GM19099 (cell line): ENCODE results near the gene PREPL.

Source experiments
- POLR2A ChIP-seq: IDR thresholded peaks from 3 replicates; pipeline ENCODE4 v1.6.1; 2011; ENCODE audit warnings: low read depth; ENCODE audit not compliant: insufficient read length; ENCODE audit errors: extremely low read depth

Gene PREPL

DNA sequence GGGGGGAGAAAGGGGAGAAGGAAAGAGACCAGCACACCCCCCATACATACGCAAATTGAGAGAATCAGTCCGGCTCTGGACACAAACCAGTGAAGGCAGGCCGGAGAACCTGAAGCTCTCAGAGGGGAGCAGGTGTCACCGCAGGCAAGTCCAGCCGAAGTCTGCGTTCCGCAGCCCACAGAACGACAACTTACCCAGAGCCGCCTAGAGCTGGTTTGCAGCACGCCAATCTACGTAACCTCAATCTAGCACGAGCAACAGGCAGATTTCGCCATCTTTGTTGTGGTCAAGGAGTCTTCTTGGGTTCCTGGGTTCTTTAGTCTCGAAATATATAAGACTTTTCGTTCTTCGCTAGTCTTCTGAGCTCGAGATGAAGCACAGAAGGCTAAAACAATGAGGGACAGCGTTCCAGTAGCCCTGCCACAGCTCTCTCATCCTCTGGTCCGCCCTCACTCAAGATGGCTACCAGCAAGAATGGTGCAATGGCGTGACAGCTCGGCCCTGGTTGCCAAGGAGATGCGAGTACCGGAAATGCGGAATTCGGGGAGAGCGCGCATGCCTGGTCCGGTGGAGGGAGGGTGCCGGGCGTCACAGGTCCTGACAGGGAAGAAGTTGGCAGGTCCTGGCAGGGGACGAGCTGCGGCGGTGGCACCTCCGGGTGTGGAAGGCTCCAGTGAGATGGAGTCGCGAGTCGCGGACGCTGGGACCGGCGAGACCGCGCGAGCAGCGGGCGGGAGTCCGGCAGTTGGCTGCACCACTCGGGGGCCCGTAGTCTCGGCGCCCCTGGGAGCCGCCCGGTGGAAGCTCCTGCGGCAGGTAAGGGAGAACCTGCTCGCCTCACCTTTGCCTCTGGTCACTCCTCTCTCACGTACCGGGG is at the start of gene PREPL, which contains the start of gene CAMKMT:
PREPL (minus strand) TSS at position 165 of the 877 bp plus-strand sequence. CDS start 15,152 bp downstream, outside the sequence.
CAMKMT (plus strand) TSS at position 618 of the 877 bp plus-strand sequence.
- peak; percentile 93 for TF ChIP-seq POLR2A

DNA sequence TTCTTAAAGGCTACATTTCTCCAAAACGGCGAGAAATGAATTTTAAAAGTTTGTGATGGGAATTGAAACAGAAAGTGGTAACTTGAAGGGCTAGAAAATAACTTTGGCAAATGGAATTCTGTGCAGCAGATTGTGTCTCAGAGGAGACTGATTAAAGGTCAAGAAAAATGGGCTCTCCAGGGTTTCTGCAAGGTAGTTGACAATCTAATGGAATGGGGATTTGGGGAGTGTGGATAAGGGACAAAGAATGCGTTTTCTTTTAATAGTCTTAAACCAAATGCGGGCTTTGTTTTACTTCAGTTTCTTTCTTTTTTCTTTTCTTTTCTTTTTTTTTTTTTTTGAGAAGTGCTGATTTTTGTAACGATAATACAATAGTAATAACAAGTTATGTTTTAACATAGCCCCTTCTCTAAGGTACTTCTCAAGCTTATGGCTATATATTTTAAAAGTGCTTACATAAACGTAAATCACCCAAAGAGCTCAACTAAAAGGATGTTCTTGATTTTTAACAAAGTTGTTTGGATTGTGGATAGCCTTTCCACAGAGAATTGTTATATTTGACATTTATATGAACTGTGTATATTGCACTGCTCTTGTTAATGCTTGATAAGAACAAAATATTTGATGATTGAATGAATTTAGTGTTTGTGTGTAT is 37.1 kb upstream of the PREPL start:
- TF ChIP-seq POLR2A: no peak

DNA sequence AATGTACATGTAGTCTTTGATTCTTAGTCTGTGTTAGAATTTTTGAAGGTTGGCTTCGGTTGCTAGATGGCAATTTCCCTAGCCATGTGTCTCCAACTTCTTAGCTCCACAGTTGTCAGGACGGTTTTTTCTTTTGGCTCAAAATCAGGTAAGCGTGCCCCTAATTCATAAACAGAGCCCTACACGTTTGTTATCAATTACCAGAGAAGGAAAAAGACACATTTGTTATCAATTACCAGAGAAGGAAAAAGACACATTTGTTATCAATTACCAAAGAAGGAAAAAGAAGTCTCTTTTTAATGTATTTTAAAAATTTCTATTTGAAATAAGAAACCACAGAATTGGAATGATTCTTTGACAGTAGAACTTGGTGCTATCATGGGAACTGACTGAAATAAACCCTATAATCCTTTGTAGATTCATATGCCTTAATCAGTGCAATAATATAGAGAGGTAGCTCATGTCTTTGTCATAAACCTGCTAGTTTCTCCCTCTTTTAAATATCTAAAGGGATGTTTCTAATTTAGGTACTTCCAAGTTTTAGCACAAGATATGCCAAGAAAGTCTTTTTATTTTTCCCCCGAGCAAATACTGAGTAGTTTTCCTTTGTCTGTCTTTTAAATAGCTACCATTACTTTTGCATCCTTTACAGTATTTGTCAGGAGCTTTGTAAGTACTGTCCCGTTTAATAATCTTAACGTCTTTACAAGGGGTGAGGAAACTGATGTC is 36.3 kb upstream of the PREPL start:
- TF ChIP-seq POLR2A: no peak

DNA sequence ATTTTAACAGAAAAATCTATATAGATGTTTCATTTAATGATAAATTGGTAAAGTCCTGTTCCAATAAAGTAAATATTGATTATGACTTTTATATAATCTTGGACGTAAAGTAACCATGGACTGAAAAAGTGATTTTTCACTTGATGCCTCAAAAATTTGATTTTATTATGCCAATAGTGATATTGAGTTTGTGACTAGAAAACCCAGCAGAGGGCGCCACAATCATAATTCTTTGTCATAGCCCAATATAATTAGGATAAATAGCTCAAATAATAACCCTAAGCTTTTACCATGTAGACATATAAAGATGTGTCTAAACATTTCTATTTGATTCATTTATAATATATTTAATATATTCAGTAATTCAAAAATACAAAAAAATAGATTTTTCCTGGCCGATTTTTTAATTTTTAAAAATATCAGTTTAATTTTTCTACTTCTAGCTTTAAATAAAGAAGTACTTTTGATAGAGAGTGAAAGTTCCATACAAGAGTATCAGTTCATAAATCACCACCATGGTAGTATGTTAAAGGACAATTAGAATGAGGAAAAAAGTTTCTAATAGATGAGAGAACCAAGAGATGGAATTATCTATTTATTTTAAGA is 31.1 kb upstream of the PREPL start:
- no peak for TF ChIP-seq POLR2A

DNA sequence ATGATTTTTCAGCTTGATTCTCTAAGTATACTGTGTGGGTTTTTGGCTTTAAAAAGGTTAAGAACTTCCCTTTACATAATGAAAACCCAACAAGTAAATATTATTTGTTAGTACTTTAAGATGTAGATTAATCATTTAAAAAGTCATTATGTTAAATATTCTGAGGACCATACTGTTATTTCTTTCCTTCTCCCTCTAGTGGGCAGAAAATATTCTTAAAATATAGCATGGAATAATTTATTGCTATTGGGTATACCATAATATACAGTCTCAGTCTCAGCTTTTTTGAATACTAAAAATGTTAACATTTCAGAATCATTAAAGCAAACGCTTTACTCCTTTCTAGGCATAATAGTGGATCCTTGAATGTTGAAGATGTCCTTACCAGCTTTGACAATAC is 28.6 kb upstream of the PREPL start:
- TF ChIP-seq POLR2A: no peak

DNA sequence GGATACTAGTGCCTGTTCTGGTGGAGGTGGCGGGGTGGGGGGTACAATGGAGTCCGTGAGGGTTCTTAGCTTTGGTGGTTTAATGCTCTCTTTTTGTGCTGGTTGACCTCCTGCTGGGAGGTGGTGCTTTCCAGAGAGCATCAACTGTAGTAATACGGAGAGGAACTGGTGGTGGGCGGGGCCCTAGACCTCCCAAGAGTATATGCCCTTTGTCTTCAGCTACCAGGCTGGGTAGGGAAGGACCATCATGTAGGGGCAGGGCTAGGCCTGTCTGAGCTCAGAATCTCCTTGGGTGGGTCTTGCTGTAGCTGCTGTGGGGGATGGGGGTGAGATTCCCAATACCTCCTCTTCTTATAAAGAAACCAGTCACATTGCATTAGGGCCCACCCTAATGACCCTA is 27.6 kb upstream of the PREPL start:
- TF ChIP-seq POLR2A: no peak

DNA sequence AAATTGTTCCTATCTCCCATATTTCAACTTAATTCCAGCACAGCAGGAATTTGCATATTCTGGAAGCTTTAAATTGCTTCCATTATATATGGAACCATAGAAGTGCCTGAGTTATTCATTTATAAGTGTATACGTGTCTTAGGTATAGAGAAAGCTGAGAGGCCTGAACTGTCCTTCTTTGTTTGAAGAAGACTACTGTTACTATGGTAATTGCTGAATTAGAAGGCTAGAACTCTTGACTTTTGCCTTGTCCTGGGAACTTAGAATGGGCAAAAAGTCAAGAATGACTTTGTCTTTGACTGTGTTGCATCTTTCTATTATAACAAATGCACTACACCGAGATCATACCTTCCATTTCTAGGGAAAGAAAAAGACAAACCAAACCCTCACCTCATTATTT is 16.2 kb upstream of the PREPL start:
- TF ChIP-seq POLR2A: no peak

DNA sequence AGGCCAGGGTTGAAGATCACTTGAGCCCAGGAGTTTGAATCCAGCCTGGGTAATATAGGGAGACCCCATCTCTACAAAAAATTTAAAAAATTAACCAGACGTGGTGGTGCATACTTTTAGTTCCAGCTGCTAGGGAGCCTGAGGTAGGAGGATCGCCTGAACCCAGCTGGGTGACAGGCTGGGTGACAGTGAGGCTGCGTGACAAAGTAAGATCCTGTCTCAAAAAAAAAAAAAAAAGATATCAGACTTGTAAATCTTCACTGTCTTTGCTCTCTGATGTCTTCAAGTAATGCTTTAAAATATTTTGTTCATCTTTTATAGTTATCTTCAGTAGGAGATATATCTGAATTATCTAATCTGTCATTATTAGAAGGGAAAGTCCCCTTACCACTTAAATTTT is 11.0 kb upstream of the PREPL start:
- no peak for TF ChIP-seq POLR2A

DNA sequence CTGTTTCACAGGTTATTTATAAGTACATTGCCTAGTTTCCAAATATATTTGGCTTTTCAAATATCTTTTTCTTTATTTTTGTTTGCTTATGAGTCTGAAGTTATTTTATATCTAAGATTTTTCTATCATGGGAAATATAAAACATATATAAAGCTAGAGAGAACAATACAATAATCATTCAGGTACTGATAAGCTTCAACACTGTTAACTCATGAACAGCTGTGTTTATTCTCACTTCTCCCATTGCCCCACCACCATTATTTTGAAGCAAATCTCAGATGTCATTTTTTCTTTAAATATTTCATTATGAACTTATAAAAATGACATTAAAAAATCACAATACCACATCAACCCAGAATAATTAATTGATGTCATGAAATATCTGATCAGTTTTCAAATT is 10.2 kb upstream of the PREPL start:
- no peak for TF ChIP-seq POLR2A

DNA sequence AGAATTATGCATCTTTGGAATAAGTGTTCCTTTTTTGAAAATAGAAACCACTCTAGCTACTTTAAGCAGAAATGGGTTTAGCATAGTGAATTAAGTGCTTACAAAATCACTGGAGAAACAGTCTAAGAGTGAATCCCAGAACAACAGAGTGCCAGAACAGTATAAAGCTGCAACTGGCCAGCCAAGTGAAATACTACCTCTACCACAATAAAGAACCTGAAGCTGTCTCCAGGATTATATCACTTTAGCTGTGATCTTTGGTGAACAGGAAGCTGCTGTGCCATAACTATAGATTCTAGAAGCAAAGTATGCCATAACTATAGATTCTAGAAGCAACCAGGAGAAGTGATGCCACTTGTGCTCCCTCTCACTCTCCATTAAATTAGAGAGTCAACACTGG is 8.1 kb upstream of the PREPL start:
- TF ChIP-seq POLR2A: no peak

DNA sequence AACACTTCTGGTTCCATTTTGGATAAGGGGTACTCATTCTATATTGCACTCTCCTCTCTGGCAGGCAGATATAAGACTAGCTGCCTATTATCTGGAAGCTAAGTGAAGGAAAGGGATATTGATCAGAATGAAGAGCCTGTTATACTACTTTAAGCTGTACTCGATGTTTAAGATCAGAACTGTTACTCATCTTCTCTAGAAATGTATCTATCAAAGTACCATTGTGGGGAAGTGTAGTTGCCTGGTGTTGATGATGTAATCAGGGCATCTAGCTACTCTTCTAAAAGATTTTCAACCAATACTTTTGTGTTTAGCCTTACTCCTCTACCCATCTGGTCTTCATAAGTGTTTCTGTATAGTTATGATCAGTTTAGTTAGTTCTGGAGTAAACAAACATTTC is 6.3 kb upstream of the PREPL start:
- TF ChIP-seq POLR2A: no peak

DNA sequence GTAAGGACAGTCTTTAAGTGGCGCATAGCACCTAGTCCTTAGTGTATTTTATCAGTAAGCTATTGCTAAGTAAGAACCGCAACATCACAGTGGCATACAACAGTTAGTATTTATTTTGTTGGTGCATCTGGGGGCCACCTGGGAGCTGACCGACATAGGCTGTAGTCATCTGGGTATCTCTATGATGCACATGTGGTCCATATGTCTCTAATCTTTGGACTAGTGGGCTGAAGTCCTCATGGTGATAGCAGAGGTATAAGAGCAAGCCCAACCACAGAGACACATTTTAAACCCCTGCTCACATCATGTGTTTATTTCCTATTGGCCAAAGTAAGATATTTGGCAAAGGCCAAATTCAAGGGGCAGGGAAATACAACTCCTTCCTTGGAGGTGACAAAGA is 3.3 kb upstream of the PREPL start:
- no peak for TF ChIP-seq POLR2A

DNA sequence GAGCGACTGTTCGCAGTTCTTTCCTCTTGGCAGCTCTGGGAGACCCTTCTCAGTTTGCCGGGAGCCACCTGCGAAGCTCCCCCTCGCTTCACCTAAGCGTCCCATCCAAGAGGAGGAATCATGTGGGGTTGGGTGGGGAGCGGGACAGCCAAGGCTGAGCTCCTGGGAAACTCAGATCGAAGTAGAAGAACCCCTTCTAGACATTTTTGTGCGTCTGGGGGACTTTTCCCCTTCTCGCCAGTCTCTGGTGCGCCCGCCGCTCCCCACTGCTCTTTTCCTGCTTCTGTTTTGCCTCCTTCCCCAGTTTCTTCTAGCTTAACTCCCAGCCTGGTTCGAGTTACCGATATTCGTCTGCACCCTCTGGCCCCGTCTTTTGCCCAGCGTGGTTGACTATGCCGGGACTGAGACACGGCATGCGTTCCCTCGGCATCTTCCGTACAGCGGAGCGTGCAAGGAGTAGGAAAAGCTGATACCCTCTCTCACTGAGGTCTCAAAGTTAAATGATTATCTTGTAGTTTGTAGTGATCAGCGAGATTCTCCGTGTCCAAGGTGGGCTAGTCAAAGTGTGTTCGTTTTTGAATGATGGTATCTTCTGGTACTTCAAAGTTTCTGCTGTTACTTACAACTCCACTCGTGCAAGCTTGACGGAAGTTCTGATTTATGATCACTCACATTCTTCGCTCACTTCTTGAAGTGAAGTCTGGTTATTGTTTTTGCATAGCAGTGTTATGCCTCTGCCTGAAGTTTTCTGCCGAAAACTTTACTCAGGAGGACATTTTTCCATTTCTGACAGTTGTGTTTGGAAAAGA is 1.1 kb upstream of the PREPL start:
- TF ChIP-seq POLR2A: no peak

DNA sequence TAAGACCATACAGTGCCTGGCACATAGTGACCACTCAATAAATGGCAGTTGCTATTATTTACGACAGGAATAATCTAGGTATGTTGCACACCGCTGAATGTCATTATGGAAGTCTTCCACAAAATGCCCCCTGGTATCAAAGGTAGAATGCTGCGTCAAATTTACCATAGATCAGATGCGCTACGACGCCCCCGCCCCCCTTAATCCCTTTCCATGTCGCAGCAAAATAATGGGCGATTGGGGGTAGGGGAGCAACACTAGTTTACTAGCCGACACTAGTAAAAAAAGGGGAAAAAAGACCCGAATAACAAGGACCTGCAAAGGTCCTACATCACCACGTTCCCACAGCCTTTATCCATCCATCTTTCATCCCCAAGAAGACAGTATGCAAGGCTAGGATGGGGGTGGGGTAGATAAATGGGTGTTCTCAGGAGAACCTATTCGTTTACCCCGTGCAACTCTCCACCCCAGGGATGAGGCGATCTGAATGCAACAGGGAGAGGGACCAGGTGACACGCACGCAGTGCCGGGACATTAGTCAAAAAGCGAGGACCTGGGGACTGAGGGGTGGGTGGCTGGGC is 455 bp downstream of the PREPL start:
- no peak for TF ChIP-seq POLR2A
